Hepatocyte (in vitro differentiated cells): ENCODE data around the gene LPAR2. TPM values are rescaled to one million over a fixed set of nuclear protein-coding genes. Genes with fewer than 3 reads are reported as not detected.

Source experiments
- DNase-seq: peaks from one replicate; pipeline ENCODE4 v3.0.0-alpha.2; 2016; ENCODE audit warnings: low spot score
- H2AFZ ChIP-seq: fragments of 200-600 bp; sonication (generic); 2 replicates; pipeline ENCODE4 v1.6.0; 2016; ENCODE audit warnings: antibody characterized with exemption, mild to moderate bottlenecking
- H3K27ac ChIP-seq: fragments of 200-600 bp; sonication (generic); 2 replicates; pipeline ENCODE4 v1.5.1; 2016; ENCODE audit warnings: mild to moderate bottlenecking
- H3K27me3 ChIP-seq: fragments of 200-600 bp; sonication (generic); 2 replicates; pipeline ENCODE4 v1.6.1; 2016
- H3K36me3 ChIP-seq: fragments of 200-600 bp; sonication (generic); replicated peaks from 2 replicates; pipeline ENCODE4 v1.5.1; 2016; ENCODE audit warnings: low read depth; ENCODE audit not compliant: insufficient read depth
- H3K4me1 ChIP-seq: fragments of 200-600 bp; sonication (generic); 2 replicates; pipeline ENCODE4 v1.5.1; 2016; ENCODE audit warnings: mild to moderate bottlenecking, moderate library complexity; ENCODE audit not compliant: insufficient read depth
- H3K4me2 ChIP-seq: fragments of 200-600 bp; sonication (generic); 2 replicates; pipeline ENCODE4 v1.6.0; 2016
- H3K4me3 ChIP-seq: fragments of 200-600 bp; sonication (generic); 2 replicates; pipeline ENCODE4 v1.5.1; 2016; ENCODE audit warnings: mild to moderate bottlenecking
- H3K79me2 ChIP-seq: fragments of 200-600 bp; sonication (generic); 2 replicates; pipeline ENCODE4 v1.6.0; 2017; ENCODE audit warnings: mild to moderate bottlenecking
- H3K9me2 ChIP-seq: fragments of 200-600 bp; sonication (generic); replicated peaks from 2 replicates; pipeline ENCODE4 v1.6.0; 2017; ENCODE audit warnings: mild to moderate bottlenecking; ENCODE audit not compliant: insufficient read depth
- H3K9me3 ChIP-seq: fragments of 200-600 bp; sonication (generic); 2 replicates; pipeline ENCODE4 v1.5.1; 2016; ENCODE audit warnings: low read depth, mild to moderate bottlenecking
- H4K20me1 ChIP-seq: fragments of 200-600 bp; sonication (generic); 2 replicates; pipeline ENCODE4 v1.6.0; 2016; ENCODE audit warnings: mild to moderate bottlenecking; ENCODE audit not compliant: insufficient read depth, poor library complexity, severe bottlenecking
- CTCF ChIP-seq: fragments of 200-600 bp; sonication (generic); IDR thresholded peaks from 2 replicates; pipeline ENCODE4 v1.5.1; 2016; ENCODE audit warnings: antibody characterized with exemption, mild to moderate bottlenecking; ENCODE audit not compliant: poor library complexity
- EZH2 ChIP-seq: fragments of 200-600 bp; sonication (generic); IDR thresholded peaks from 2 replicates; pipeline ENCODE4 v1.6.1; 2016; ENCODE audit warnings: antibody characterized with exemption, mild to moderate bottlenecking, borderline replicate concordance
- EZH2phosphoT487 ChIP-seq: fragments of 200-600 bp; sonication (generic); IDR thresholded peaks from one replicate; pipeline ENCODE4 v1.6.1; 2018; ENCODE audit warnings: antibody characterized with exemption, mild to moderate bottlenecking, low read depth, moderate library complexity; ENCODE audit not compliant: unreplicated experiment, severe bottlenecking
- WGBS: methylation state at CpG from one replicate; pipeline ENCODE4 v1.1.6; 2016; ENCODE audit warnings: low lambda C conversion rate; ENCODE audit errors: missing lambda C conversion rate; 5-methylcytosine and 5-hydroxymethylcytosine counted together
- polyA plus RNA-seq: library from polyadenylated mRNA; unstranded; fragments of >200 nt; fragmentation: Nextera tagmentation; extraction: Ambion mirVana; gene quantifications from 2 replicates; pipeline ENCODE4 v1.2.1, GENCODE V29; 2016
- total RNA-seq: library from RNA; depleted of rRNA; stranded (reverse); fragments of >200 nt; gene quantifications from 2 replicates; pipeline ENCODE4 v1.2.3, GENCODE V29; 2014

LPAR2 gene
- total and polyA plus RNA-seq, 2 experiments from 2014 or later: 20.1 to 33.1 TPM

GRCh38 chr19:19594381-19594780 is 33.6 kb downstream of the LPAR2 start:
- no peaks in the 10 kb centered on the region for H3K9me3 ChIP-seq
- TF ChIP-seq CTCF (no peak), EZH2 (no peak), EZH2phosphoT487 (no peak)
- H3K9me2 ChIP-seq: no peaks in the 10 kb centered on the region
- H2AFZ ChIP-seq: no peak overlapping the region
- no peaks in the 10 kb centered on the region for H4K20me1 ChIP-seq
- H3K4me1 ChIP-seq: peaks cover 6% of the 10 kb centered on the region
- no peak overlapping the region for H3K27ac ChIP-seq
- 95% methylated on average over 4 of the region's 4 CpGs for WGBS
- H3K4me2 ChIP-seq: no peak overlapping the region
- H3K4me3 ChIP-seq: no peak overlapping the region
- no peaks in the 10 kb centered on the region for H3K36me3 ChIP-seq
- no peaks in the 10 kb centered on the region for H3K27me3 ChIP-seq
- no peaks in the 10 kb centered on the region for H3K79me2 ChIP-seq
- no peak for DNase-seq

- no peak for DNase-seq
- no peak overlapping the region for H3K4me3 ChIP-seq
- H2AFZ ChIP-seq: no peak overlapping the region
- H3K9me3 ChIP-seq: no peaks in the 10 kb centered on the region
- peaks cover 6% of the 10 kb centered on the region for H3K4me1 ChIP-seq
- no peak overlapping the region for H3K27ac ChIP-seq
- H3K36me3 ChIP-seq: no peaks in the 10 kb centered on the region
- H3K27me3 ChIP-seq: no peaks in the 10 kb centered on the region
- 95% methylated on average over 10 of the region's 10 CpGs for WGBS
- no peaks in the 10 kb centered on the region for H3K79me2 ChIP-seq
- H3K4me2 ChIP-seq: no peak overlapping the region
- H4K20me1 ChIP-seq: no peaks in the 10 kb centered on the region
- TF ChIP-seq CTCF (no peak), EZH2 (no peak), EZH2phosphoT487 (no peak)
- no peaks in the 10 kb centered on the region for H3K9me2 ChIP-seq
Observed at GRCh38 chr19:19592690-19593089, 35.3 kb downstream of the LPAR2 start.

GRCh38 chr19:19591133-19591825 is 36.7 kb downstream of the LPAR2 start:
- Histone ChIP-seq H3K4me3 (no peak overlapping the region), H3K27me3 (no peaks in the 10 kb centered on the region), H2AFZ (no peak overlapping the region), H3K4me1 (peaks cover 6% of the 10 kb centered on the region), H3K4me2 (peak overlapping the region; percentile 13), H4K20me1 (no peaks in the 10 kb centered on the region), H3K79me2 (no peaks in the 10 kb centered on the region), H3K27ac (peak overlapping the region; percentile 75), H3K9me3 (no peaks in the 10 kb centered on the region), H3K36me3 (no peaks in the 10 kb centered on the region), H3K9me2 (no peaks in the 10 kb centered on the region)
- peak; percentile 75 for DNase-seq
- 55% methylated on average over 13 of the region's 13 CpGs for WGBS
- TF ChIP-seq EZH2phosphoT487 (no peak), CTCF (no peak), EZH2 (no peak)
